WERI-Rb-1 (cell line): ENCODE results near the gene HOXA5.
A peak's percentile ranks its signal among the peaks of the same experiment; 100 is the strongest.

Experiments used
- DNase-seq: peaks from one replicate; pipeline ENCODE4 v3.0.0-alpha.2; 2020
- H3K27ac ChIP-seq: fragments of 250-450 bp; sonication (Bioruptor Pico); 2 replicates; pipeline ENCODE4 v1.5.1; 2020; ENCODE audit warnings: mild to moderate bottlenecking, moderate library complexity
- H3K27me3 ChIP-seq: fragments of 250-450 bp; sonication (Bioruptor Pico); 2 replicates; pipeline ENCODE4 v1.5.1; 2021; ENCODE audit warnings: mild to moderate bottlenecking, low read depth, moderate library complexity; ENCODE audit not compliant: insufficient read depth, severe bottlenecking
- H3K36me3 ChIP-seq: fragments of 250-450 bp; sonication (Bioruptor Pico); 2 replicates; pipeline ENCODE4 v1.5.1; 2020; ENCODE audit warnings: mild to moderate bottlenecking, moderate library complexity
- H3K4me3 ChIP-seq: 2 replicates; pipeline ENCODE4 v1.5.1; 2011; ENCODE audit warnings: low read depth, mild to moderate bottlenecking, control low read depth, low read length
- H3K9me3 ChIP-seq: fragments of 250-450 bp; sonication (Bioruptor Pico); 2 replicates; pipeline ENCODE4 v1.5.1; 2021; ENCODE audit warnings: mild to moderate bottlenecking, moderate library complexity; ENCODE audit not compliant: severe bottlenecking
- TF ChIP-seq, protein P1 (sequence below): IDR thresholded peaks from 2 replicates; pipeline ENCODE4 v1.5.1; 2011; ENCODE audit warnings: low read depth, mild to moderate bottlenecking, control low read depth, inconsistent platforms, low read length

HOXA5 gene

DNA sequence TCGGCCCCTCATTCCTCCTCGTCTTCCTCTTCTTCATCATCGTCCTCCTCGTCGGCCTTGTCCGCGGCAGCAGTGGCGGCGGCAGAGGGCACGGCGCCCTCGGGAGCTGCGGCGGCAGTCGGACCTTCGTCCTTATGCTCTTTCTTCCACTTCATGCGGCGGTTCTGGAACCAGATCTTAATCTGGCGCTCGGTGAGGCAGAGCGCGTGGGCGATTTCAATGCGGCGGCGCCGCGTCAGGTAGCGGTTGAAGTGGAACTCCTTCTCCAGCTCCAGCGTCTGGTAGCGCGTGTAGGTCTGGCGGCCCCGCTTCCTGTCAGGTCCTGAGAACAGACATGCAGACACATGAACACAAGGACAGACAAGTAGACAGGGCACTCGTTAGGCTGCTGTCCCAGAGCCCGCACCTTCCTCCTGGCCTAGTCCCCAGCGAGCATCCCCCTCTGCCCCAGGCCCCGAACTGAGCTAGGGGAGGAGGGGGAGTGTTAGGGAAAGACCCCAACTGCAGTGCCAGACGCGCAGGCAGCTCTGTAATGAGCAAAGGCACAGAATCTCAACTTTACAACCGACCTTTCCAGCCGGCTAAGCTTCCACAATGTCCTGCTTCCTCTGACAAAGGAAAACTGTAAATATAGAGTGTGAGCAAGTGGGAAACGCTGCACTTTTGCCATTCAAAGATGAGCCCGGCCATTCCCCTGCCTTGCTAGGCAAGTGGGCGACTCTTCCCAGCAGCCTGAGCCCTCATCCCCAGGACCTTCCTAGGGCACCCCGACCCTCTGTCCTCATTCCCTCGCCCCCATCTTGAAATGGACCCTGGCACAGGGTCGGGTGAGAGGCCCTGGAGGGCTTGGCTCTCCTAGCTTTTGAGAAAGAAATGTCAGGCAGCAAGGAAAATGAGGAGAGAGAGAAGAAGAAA, 11.7 kb upstream of the HOXA5 start:
- peaks cover 51% of the 10 kb centered on the region for H3K27me3 ChIP-seq

DNA sequence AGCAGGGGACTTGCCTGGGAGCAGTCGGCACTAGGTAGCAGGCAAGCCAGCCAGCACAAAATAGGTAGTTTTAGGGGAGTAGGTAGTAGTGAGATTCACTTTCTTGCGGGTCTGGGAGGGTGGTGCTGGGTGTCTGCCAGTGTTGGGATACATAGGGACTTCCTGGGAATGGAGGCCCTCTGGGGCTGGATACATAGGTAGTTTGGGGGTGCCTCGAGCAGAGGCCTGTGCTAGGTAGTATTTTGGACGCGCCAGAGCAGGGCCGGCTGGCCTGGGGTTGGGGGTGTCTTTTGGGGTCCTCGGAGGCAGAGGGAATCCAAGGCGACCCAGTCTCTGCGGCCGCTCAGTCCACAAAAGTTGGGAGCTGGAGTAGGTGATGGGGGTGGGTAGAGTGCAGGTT, 10.9 kb upstream of the HOXA5 start:
- Histone ChIP-seq H3K9me3 (peaks cover 13% of the 10 kb centered on the region), H3K27me3 (peaks cover 53% of the 10 kb centered on the region), H3K27ac (no peak overlapping the region), H3K36me3 (no peaks in the 10 kb centered on the region), H3K4me3 (no peak overlapping the region)
- no peak for DNase-seq
- TF ChIP-seq, protein P1, sequence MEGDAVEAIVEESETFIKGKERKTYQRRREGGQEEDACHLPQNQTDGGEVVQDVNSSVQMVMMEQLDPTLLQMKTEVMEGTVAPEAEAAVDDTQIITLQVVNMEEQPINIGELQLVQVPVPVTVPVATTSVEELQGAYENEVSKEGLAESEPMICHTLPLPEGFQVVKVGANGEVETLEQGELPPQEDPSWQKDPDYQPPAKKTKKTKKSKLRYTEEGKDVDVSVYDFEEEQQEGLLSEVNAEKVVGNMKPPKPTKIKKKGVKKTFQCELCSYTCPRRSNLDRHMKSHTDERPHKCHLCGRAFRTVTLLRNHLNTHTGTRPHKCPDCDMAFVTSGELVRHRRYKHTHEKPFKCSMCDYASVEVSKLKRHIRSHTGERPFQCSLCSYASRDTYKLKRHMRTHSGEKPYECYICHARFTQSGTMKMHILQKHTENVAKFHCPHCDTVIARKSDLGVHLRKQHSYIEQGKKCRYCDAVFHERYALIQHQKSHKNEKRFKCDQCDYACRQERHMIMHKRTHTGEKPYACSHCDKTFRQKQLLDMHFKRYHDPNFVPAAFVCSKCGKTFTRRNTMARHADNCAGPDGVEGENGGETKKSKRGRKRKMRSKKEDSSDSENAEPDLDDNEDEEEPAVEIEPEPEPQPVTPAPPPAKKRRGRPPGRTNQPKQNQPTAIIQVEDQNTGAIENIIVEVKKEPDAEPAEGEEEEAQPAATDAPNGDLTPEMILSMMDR: no peak

More for the DNA sequence above, 11.7 kb upstream of the HOXA5 start:
- TF ChIP-seq, protein P1: no peak
- Histone ChIP-seq H3K27ac (no peak overlapping the region), H3K36me3 (no peaks in the 10 kb centered on the region), H3K9me3 (peaks cover 13% of the 10 kb centered on the region), H3K4me3 (peak overlapping the region; percentile 73)
- DNase-seq: peak; percentile 6

DNA sequence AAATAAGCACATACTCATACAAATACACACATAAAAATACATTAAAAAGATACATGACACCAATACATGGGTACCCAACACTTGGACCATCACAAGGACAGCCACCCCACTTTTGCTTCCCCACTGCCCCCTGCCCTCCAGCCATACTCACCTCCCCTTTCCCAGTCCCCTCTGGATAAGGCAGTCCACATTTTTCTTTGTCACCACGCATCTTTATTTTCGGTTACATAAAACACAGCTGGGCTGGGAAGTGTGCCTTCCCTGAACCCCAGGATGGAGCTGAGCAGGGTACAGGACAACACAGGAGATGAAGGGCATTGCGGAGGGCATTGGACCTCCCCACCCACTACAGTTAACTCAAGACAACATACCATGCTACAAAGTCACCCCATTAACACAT, 10.0 kb upstream of the HOXA5 start:
- no peaks in the 10 kb centered on the region for H3K36me3 ChIP-seq
- H3K9me3 ChIP-seq: peaks cover 13% of the 10 kb centered on the region
- TF ChIP-seq, protein P1: no peak
- H3K27ac ChIP-seq: no peak overlapping the region
- no peak for DNase-seq
- peaks cover 54% of the 10 kb centered on the region for H3K27me3 ChIP-seq
- H3K4me3 ChIP-seq: no peak overlapping the region

DNA sequence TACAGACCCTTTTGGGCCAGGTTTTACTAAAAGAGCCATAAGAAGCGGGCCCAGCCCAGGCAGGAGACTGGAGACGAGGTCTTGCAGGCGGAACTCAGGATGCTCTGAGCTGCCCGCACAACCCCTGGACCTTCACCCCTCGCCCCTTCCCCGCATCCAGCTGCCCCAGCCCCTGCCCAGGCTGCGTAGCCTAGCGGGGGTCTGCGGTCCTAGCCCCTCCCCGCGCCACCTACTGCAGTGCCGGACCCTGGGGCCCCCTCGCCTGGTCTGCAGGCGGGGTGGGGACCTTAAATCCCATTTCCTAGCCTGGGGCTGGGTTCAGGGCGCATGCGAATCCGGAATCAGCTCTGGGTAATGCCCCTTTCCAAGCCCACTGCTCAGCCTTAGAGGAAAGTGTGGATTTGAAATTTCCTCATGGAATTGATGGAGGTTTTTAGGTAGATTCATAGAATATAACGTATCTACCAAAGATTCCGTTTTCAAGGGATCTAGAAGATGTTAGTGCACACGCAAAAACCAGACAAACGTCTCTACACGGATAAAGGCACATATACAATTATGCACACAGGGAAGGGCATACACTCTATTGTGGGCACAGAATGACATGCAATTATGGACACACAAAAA, 9.4 kb upstream of the HOXA5 start:
- Histone ChIP-seq H3K9me3 (peaks cover 13% of the 10 kb centered on the region), H3K36me3 (no peaks in the 10 kb centered on the region), H3K27ac (no peak overlapping the region), H3K4me3 (no peak overlapping the region), H3K27me3 (peaks cover 54% of the 10 kb centered on the region)
- TF ChIP-seq, protein P1: no peak
- no peak for DNase-seq

DNA sequence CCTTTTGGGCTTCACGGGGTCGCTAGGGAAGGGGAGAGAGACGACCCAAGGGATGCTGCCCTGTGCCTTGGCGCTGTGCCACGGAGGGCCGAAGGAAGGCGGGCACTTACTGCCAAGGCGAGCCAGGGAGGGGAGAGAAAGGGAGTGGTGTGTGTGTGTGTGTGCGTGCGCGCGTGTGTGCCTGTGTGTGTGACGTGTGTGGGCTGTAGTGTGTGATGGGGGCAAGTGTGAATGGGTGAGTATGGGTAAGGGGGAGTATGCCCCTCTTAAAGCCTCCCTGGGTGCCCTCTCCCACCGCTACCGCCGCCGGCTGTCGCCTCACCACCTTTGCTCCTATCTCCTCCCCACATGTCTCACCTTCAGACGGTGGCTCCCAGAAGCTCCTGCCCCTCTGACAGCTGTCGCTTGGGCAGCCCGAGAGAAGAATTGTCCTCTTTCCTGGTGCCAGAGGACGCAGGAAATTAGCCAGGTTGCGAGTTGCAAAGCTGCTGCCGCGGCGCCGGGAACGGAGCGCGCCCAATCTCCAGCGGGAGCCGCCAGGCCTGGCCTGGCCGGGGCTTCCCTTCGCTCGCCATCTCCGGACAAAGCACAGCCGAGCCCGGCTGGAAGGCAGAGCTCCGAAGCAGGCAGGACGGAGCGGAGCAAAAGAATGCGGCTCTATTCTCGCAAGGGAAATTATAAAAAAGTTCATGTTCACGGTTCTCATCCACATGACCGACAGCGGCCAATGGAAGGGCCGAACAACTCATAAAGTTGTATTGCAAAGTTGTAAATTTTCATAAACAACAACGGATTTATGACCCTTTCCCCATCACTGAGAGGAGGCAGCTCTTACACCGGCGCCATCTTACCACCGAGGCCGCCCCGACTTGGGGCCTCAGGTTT, 8.7 kb upstream of the HOXA5 start, which contains the start of gene HOXA3:
Gene HOXA3, minus strand, starts transcription at position 653 of the 885 bp plus-strand sequence. CDS start 41,943 bp downstream, outside the sequence.
- Histone ChIP-seq H3K4me3 (peak within 1 kb of the TSS; percentile 56), H3K27me3 (peaks cover 57% of the 10 kb centered on the region), H3K27ac (0 out of 2 replicates have a peak within 1 kb of the TSS, but pooled peaks have one; percentile 68), H3K36me3 (no peaks in the 10 kb centered on the region), H3K9me3 (peaks cover 10% of the 10 kb centered on the region)
- TF ChIP-seq, protein P1: no peak
- peak; percentile 12 for DNase-seq
